ENCODE results near the gene AGBL3. TPM values are rescaled to one million over a fixed set of nuclear protein-coding genes. Genes with fewer than 3 reads are reported as not detected.

Gene AGBL3
- total and polyA plus RNA-seq, 2 experiments from 2014 or later, result 3.2 to 5.6 TPM

DNA sequence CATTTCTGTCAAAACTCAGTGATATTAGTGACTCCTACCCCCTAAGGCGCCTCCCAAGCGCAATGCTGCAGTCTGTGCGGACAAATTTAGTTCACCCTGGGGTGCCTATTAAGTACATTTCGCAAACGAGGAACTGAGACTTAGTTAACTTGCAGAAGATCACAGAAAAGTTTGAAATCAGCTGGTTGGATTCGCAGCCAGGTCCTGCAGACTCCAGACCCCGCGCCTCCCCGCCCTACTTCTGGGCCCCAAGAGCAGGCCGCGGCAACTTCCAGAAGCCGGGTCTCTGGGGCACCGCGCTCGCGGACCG, 183.6 kb downstream of the AGBL3 start (continued):
- TF ChIP-seq, protein P1, sequence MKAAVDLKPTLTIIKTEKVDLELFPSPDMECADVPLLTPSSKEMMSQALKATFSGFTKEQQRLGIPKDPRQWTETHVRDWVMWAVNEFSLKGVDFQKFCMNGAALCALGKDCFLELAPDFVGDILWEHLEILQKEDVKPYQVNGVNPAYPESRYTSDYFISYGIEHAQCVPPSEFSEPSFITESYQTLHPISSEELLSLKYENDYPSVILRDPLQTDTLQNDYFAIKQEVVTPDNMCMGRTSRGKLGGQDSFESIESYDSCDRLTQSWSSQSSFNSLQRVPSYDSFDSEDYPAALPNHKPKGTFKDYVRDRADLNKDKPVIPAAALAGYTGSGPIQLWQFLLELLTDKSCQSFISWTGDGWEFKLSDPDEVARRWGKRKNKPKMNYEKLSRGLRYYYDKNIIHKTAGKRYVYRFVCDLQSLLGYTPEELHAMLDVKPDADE (IDR thresholded peaks at IDR 0.05), result no peak
- TF ChIP-seq POLR2AphosphoS5 (IDR thresholded peaks at IDR 0.05; ENCODE audit: low read depth) (no peak), EZH2 (IDR thresholded peaks at IDR 0.05; ENCODE audit: low read depth, unreplicated experiment) (no peak), ZNF114 (CRISPR knock-in tag; IDR thresholded peaks at IDR 0.05) (no peak)

DNA sequence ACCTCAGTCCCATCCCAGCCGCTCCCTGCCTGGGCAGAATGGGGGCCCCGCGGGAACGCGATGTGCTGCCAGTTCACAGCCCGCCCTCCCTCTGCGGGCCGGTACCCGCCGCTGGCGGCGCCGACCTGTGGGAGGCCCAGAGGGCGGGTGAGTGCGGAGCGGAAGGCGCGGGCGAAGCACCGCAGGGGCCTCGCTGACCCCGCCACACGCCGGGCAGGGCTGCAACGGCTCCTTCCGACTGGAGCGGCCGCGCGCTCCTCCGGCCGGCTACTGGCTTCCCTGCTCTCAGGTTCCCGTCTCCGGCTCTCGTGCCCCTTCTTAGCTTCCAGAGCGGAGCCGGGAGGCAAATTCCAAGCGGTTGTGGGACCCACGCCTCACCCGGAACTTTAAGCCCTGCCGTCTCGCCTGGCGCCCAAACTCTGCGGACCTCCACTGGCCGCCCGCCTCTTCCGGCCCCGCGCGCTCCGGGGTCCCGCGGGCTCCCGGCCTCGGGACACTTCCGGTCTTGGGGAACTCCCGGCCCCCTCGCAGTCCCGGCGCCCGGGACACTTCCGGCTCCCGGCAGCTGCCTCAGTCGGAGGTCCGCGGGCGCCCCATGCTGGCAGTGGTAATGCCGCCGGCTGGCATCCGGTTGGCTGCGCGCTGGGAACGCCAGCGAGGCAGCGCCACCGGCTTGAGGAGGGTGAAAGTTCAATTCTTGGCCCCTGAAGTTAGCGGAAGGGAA, 184.1 kb downstream of the AGBL3 start, which contains the start of gene CYREN:
CYREN (minus strand) TSS at position 434 of the 724 bp plus-strand sequence. CDS start 1,785 bp downstream, outside the sequence.
- peak within 1 kb of the TSS; percentile 69 for H2AFZ ChIP-seq
- peaks cover 16% of the 10 kb centered on the region for H3K79me2 ChIP-seq (replicated peaks; ENCODE audit: insufficient read depth)
- peaks cover 7% of the 10 kb centered on the region for H3F3A ChIP-seq (replicated peaks; ENCODE audit: low read depth)
- Mint-ChIP-seq H3K27ac (peak within 1 kb of the TSS; percentile 96), H3K36me3 (ENCODE audit: low read depth) (peaks cover 45% of the 10 kb centered on the region), H3K9me3 (no peaks in the 10 kb centered on the region; the same call in none of the 3 replicates), H3K4me1 (peaks cover 34% of the 10 kb centered on the region), H3K4me3 (peak within 1 kb of the TSS; percentile 92), H3K27me3 (ENCODE audit: insufficient read depth, low read depth, poor library complexity) (peaks cover 24% of the 10 kb centered on the region)
- H3K4me1 ChIP-seq (ENCODE audit: insufficient read depth), result peaks cover 20% of the 10 kb centered on the region
- peak within 1 kb of the TSS; percentile 80 for H3K4me3 ChIP-seq
- peak within 1 kb of the TSS; percentile 94 for H3K4me2 ChIP-seq
- H3K27me3 ChIP-seq (ENCODE audit: insufficient read depth), result no peaks in the 10 kb centered on the region
- H4K20me1 ChIP-seq (replicated peaks; ENCODE audit: insufficient read depth), result peaks cover 2% of the 10 kb centered on the region; the same call in 1 of the 2 replicates
- peaks cover 5% of the 10 kb centered on the region; the same call in 1 of the 2 replicates for H3K36me3 ChIP-seq (ENCODE audit: insufficient read depth)
- DNase-seq (ENCODE audit: low spot score), result peak; percentile 94
- peak; percentile 88 for ATAC-seq
- no peaks in the 10 kb centered on the region for H3K9me2 ChIP-seq (ENCODE audit: insufficient read depth)
- H3K27ac ChIP-seq (ENCODE audit: low read depth), result peak within 1 kb of the TSS; percentile 97
- TF ChIP-seq CREB1 (CRISPR knock-in tag; IDR thresholded peaks at IDR 0.05; ENCODE audit: low read depth) (0 out of 2 replicates have a peak, but pooled peaks have one; percentile 28), ZNF331 (CRISPR knock-in tag; IDR thresholded peaks at IDR 0.05; ENCODE audit: low read depth) (0 out of 2 replicates have a peak, but pooled peaks have one; percentile 13), NANOG (IDR thresholded peaks at IDR 0.05; ENCODE audit: borderline replicate concordance) (no peak), ZNF114 (CRISPR knock-in tag; IDR thresholded peaks at IDR 0.05) (peak; percentile 91), EZH2 (IDR thresholded peaks at IDR 0.05; ENCODE audit: low read depth, unreplicated experiment) (no peak), EZH2phosphoT487 (IDR thresholded peaks at IDR 0.05; ENCODE audit: unreplicated experiment) (no peak), POLR2AphosphoS5 (IDR thresholded peaks at IDR 0.05; ENCODE audit: low read depth) (peak; percentile 60), STAT1 (IDR thresholded peaks at IDR 0.05; ENCODE audit: unreplicated experiment) (no peak), JUNB (IDR thresholded peaks at IDR 0.05; ENCODE audit: unreplicated experiment) (no peak)
- TF ChIP-seq, protein P2, sequence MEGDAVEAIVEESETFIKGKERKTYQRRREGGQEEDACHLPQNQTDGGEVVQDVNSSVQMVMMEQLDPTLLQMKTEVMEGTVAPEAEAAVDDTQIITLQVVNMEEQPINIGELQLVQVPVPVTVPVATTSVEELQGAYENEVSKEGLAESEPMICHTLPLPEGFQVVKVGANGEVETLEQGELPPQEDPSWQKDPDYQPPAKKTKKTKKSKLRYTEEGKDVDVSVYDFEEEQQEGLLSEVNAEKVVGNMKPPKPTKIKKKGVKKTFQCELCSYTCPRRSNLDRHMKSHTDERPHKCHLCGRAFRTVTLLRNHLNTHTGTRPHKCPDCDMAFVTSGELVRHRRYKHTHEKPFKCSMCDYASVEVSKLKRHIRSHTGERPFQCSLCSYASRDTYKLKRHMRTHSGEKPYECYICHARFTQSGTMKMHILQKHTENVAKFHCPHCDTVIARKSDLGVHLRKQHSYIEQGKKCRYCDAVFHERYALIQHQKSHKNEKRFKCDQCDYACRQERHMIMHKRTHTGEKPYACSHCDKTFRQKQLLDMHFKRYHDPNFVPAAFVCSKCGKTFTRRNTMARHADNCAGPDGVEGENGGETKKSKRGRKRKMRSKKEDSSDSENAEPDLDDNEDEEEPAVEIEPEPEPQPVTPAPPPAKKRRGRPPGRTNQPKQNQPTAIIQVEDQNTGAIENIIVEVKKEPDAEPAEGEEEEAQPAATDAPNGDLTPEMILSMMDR (conservative IDR thresholded peaks at IDR 0.05; ENCODE audit: low read depth in 2 of 2), result peak in 1 of 2 experiments; percentile 72; a peak in 3 of 4 replicates
- TF ChIP-seq, protein P1 (IDR thresholded peaks at IDR 0.05), result peak; percentile 61; the same call in 1 of the 2 replicates
- TF ChIP-seq, protein P3, sequence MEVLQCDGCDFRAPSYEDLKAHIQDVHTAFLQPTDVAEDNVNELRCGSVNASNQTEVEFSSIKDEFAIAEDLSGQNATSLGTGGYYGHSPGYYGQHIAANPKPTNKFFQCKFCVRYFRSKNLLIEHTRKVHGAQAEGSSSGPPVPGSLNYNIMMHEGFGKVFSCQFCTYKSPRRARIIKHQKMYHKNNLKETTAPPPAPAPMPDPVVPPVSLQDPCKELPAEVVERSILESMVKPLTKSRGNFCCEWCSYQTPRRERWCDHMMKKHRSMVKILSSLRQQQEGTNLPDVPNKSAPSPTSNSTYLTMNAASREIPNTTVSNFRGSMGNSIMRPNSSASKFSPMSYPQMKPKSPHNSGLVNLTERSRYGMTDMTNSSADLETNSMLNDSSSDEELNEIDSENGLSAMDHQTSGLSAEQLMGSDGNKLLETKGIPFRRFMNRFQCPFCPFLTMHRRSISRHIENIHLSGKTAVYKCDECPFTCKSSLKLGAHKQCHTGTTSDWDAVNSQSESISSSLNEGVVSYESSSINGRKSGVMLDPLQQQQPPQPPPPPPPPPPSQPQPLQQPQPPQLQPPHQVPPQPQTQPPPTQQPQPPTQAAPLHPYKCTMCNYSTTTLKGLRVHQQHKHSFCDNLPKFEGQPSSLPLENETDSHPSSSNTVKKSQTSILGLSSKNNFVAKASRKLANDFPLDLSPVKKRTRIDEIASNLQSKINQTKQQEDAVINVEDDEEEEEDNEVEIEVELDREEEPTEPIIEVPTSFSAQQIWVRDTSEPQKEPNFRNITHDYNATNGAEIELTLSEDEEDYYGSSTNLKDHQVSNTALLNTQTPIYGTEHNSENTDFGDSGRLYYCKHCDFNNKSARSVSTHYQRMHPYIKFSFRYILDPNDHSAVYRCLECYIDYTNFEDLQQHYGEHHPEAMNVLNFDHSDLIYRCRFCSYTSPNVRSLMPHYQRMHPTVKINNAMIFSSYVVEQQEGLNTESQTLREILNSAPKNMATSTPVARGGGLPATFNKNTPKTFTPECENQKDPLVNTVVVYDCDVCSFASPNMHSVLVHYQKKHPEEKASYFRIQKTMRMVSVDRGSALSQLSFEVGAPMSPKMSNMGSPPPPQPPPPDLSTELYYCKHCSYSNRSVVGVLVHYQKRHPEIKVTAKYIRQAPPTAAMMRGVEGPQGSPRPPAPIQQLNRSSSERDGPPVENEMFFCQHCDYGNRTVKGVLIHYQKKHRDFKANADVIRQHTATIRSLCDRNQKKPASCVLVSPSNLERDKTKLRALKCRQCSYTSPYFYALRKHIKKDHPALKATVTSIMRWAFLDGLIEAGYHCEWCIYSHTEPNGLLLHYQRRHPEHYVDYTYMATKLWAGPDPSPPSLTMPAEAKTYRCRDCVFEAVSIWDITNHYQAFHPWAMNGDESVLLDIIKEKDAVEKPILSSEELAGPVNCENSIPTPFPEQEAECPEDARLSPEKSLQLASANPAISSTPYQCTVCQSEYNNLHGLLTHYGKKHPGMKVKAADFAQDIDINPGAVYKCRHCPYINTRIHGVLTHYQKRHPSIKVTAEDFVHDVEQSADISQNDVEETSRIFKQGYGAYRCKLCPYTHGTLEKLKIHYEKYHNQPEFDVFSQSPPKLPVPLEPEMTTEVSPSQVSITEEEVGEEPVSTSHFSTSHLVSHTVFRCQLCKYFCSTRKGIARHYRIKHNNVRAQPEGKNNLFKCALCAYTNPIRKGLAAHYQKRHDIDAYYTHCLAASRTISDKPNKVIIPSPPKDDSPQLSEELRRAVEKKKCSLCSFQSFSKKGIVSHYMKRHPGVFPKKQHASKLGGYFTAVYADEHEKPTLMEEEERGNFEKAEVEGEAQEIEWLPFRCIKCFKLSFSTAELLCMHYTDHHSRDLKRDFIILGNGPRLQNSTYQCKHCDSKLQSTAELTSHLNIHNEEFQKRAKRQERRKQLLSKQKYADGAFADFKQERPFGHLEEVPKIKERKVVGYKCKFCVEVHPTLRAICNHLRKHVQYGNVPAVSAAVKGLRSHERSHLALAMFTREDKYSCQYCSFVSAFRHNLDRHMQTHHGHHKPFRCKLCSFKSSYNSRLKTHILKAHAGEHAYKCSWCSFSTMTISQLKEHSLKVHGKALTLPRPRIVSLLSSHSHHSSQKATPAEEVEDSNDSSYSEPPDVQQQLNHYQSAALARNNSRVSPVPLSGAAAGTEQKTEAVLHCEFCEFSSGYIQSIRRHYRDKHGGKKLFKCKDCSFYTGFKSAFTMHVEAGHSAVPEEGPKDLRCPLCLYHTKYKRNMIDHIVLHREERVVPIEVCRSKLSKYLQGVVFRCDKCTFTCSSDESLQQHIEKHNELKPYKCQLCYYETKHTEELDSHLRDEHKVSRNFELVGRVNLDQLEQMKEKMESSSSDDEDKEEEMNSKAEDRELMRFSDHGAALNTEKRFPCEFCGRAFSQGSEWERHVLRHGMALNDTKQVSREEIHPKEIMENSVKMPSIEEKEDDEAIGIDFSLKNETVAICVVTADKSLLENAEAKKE (CRISPR knock-in tag; IDR thresholded peaks at IDR 0.05), result 0 out of 2 replicates have a peak, but pooled peaks have one; percentile 21
